Measurements from ENCODE around the gene PPIP5K1.

Gene PPIP5K1

DNA sequence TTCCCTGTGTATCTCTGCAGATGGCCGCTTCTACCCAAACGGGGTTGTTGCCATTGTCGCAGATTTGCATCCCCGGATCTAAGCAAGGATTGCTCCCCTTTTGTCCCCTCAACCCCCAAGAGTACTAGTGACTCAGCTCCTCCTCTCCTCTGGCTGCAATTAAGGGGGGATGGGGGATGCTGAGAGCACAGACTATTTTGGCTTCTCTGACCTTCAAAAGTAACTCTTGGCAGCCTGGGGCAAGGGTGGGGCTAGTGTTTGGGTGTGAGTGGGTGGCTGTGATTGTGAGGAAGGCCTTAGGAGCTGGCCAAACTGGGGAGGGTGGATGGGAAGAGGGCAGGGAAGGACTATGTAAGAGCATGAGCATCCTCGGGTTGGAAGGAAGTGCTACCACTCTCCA lies 73.8 kb downstream of the PPIP5K1 start:
- TF ChIP-seq, protein P1, sequence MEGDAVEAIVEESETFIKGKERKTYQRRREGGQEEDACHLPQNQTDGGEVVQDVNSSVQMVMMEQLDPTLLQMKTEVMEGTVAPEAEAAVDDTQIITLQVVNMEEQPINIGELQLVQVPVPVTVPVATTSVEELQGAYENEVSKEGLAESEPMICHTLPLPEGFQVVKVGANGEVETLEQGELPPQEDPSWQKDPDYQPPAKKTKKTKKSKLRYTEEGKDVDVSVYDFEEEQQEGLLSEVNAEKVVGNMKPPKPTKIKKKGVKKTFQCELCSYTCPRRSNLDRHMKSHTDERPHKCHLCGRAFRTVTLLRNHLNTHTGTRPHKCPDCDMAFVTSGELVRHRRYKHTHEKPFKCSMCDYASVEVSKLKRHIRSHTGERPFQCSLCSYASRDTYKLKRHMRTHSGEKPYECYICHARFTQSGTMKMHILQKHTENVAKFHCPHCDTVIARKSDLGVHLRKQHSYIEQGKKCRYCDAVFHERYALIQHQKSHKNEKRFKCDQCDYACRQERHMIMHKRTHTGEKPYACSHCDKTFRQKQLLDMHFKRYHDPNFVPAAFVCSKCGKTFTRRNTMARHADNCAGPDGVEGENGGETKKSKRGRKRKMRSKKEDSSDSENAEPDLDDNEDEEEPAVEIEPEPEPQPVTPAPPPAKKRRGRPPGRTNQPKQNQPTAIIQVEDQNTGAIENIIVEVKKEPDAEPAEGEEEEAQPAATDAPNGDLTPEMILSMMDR (IDR thresholded peaks at IDR 0.05; ENCODE audit: extremely low read depth, missing control alignments) = no peak
- no peak for DNase-seq (ENCODE audit: low spot score)

DNA sequence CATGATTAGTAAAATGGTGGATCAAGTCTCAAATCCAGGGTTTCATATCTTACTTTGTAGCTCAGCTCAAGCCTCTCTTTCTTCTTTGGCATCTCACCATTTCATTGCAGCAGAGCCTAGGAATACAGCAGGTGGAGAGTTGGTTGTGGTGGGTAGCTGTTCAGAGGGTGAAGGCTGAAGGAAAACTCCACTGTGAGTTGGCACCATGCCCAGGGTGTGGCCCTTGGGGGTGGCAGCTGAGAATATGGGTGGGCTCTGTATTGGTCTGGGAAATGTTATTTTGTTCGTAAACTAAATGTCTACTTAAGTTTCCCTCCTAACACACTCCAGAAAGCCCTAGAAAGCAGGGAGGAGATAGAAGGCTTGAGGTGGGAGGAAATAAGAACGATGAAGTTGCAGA lies 74.3 kb downstream of the PPIP5K1 start:
- no peak for DNase-seq (ENCODE audit: low spot score)
- TF ChIP-seq, protein P1 (IDR thresholded peaks at IDR 0.05; ENCODE audit: extremely low read depth, missing control alignments) = no peak

DNA sequence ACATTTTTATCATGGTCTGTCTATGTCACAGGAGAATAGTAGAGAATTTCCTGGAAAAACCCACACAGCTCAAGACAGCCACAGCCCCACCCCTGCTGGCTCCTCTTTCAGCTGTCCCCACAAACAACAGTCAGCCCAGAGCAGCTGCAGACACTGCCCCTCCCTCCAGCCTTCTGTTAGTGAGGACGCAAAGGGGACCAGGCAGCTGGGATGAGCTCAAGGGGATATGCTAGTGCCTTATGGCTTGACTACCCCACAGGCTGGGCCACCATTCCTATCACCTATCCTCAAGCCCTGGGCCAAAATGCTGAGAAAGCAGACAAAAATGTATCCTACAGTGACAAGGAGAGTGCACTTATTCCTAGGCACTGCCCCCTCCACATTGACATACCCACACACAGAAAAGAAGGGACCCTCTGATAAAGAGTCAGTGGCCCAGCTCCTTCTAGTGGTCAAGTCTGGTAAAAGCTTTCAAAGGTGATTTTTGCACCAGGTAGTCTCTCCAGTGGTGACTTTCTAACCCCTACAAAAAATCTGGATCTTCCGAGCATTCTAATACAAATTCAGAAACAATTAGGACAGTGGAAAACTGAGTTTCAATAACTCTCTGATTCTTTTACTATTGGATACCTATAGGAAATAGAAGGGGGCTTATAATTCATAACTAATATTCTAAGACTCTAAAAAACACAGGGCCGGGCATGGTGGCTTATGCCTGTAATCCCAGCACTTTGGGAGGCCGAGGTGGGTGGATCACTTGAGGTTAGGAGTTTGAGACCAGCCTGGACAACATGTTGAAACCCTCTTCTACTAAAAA lies 75.6 kb downstream of the PPIP5K1 start:
- TF ChIP-seq, protein P1 (IDR thresholded peaks at IDR 0.05; ENCODE audit: extremely low read depth, missing control alignments) = peak; percentile 49
- DNase-seq (ENCODE audit: low spot score) = no peak

DNA sequence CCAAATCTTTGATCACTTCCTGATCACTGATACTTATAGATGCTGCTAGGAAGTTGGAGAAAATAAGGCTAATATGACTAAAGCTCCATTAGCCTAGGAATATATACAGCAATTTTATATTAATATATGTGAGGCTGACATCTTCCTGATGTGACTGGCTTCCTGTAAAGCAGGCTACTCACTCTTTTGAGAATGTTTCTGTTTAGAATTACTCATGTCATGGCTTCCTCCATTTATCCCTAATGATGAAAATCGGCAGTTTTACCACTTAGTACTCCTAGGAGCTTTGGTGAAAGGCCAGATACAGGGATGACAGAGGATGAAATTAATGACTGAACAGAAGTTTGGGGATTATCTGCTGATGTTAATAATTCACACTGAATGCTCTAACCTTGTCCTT lies 76.5 kb downstream of the PPIP5K1 start:
- DNase-seq (ENCODE audit: low spot score) = no peak
- TF ChIP-seq, protein P1 (IDR thresholded peaks at IDR 0.05; ENCODE audit: extremely low read depth, missing control alignments) = no peak

- DNase-seq (ENCODE audit: low spot score) = peak; percentile 10
- TF ChIP-seq, protein P1 (IDR thresholded peaks at IDR 0.05; ENCODE audit: extremely low read depth, missing control alignments) = no peak
These were observed 78.8 kb downstream of the PPIP5K1 start for GRCh38 chr15:43511012-43511885.

- TF ChIP-seq, protein P1 (IDR thresholded peaks at IDR 0.05; ENCODE audit: extremely low read depth, missing control alignments) = no peak
- peak; percentile 97 for DNase-seq (ENCODE audit: low spot score)
These were observed 79.6 kb downstream of the PPIP5K1 start for GRCh38 chr15:43510200-43511011.

All from GM20000 (cell line).